GM12872 (cell line): ENCODE results near the gene SPOCK2.

ENCODE experiments used
- CTCF ChIP-seq: IDR thresholded peaks from 3 replicates; pipeline ENCODE4 v1.5.1; 2011; ENCODE audit warnings: low read depth, mild to moderate bottlenecking, low read length, moderate library complexity; ENCODE audit not compliant: insufficient read depth

SPOCK2 gene

GRCh38 chr10:72025400-72025799 lies 63.0 kb downstream of the SPOCK2 start:
- no peak for TF ChIP-seq CTCF

- TF ChIP-seq CTCF: no peak
Observed at GRCh38 chr10:72024596-72024995, 63.8 kb downstream of the SPOCK2 start.

GRCh38 chr10:72022228-72022627 lies 66.1 kb downstream of the SPOCK2 start:
- no peak for TF ChIP-seq CTCF

- no peak for TF ChIP-seq CTCF
Observed at GRCh38 chr10:72020914-72021809, 67.2 kb downstream of the SPOCK2 start.

GRCh38 chr10:72019085-72019876 lies 69.1 kb downstream of the SPOCK2 start:
- TF ChIP-seq CTCF: no peak

- TF ChIP-seq CTCF: no peak
Observed at GRCh38 chr10:72016608-72017300, 71.6 kb downstream of the SPOCK2 start.

- TF ChIP-seq CTCF: no peak
Observed at GRCh38 chr10:72015841-72016240, 72.5 kb downstream of the SPOCK2 start.
